A549 (cell line): ENCODE measurements around the gene CDK17.

Source experiments
- CTCF ChIP-seq: fragments of >200 bp; sonication (Bioruptor Twin); formaldehyde crosslinking; IDR thresholded peaks from 3 replicates; pipeline ENCODE4 v1.5.1; 2016
- ELK1 ChIP-seq: fragments of 150-350 bp; IDR thresholded peaks from 2 replicates; pipeline ENCODE4 v1.6.1; 2014; ENCODE audit warnings: low read depth, mild to moderate bottlenecking, low read length
- EP300 ChIP-seq, 2 experiments: fragments of >200 bp; sonication (Bioruptor Twin); formaldehyde crosslinking; IDR thresholded peaks; 2 replicates in 1 of 2; 3 replicates in 1 of 2; pipeline ENCODE4 v1.6.1; 2016 to 2017
- ESRRA ChIP-seq: fragments of 150-350 bp; IDR thresholded peaks from 2 replicates; pipeline ENCODE4 v1.6.1; 2014; ENCODE audit warnings: mild to moderate bottlenecking, low read length, borderline replicate concordance
- HMGXB4 ChIP-seq: fragments of 250-450 bp; sonication (Bioruptor Pico); IDR thresholded peaks from 2 replicates; pipeline ENCODE4 v1.5.0; 2021; ENCODE audit warnings: mild to moderate bottlenecking, moderate library complexity, borderline replicate concordance
- HOXB5 ChIP-seq: fragments of 250-450 bp; sonication (Bioruptor Pico); IDR thresholded peaks from 2 replicates; pipeline ENCODE4 v1.5.0; 2020; ENCODE audit warnings: mild to moderate bottlenecking, moderate library complexity
- NFE2L2 ChIP-seq: fragments of 150-350 bp; conservative IDR thresholded peaks from 2 replicates; pipeline ENCODE4 v1.6.1; 2014; ENCODE audit warnings: low read length
- PBX3 ChIP-seq: IDR thresholded peaks from 2 replicates; pipeline ENCODE4 v1.6.1; 2012
- POLR2A ChIP-seq: IDR thresholded peaks from 2 replicates; pipeline ENCODE4 v1.6.1; 2012; ENCODE audit warnings: mild to moderate bottlenecking, low read length
- RAD21 ChIP-seq, 2 experiments: fragments of >200 bp in 1 of 2; sonication (Bioruptor Twin) in 1 of 2; formaldehyde crosslinking in 1 of 2; IDR thresholded peaks in 1 of 2; conservative IDR thresholded peaks in 1 of 2; 2 replicates in 1 of 2; 3 replicates in 1 of 2; pipeline ENCODE4 v1.6.1; 2012 to 2018; ENCODE audit warnings: inconsistent platforms in 1 of 2
- RARB ChIP-seq: fragments of 250-450 bp; sonication (Bioruptor Pico); IDR thresholded peaks from 2 replicates; pipeline ENCODE4 v1.8.0; 2021; ENCODE audit warnings: mild to moderate bottlenecking, moderate library complexity
- REST ChIP-seq: fragments of 200-600 bp; sonication (generic); IDR thresholded peaks from 2 replicates; pipeline ENCODE4 v1.6.1; 2016; ENCODE audit warnings: antibody characterized with exemption, mild to moderate bottlenecking, moderate library complexity
- RNF2 ChIP-seq: fragments of 200-600 bp; sonication (generic); IDR thresholded peaks from 2 replicates; pipeline ENCODE4 v1.6.1; 2016; ENCODE audit warnings: low read depth, mild to moderate bottlenecking, antibody characterized with exemption, moderate library complexity, borderline replicate concordance
- TF ChIP-seq, protein P1 (sequence below): fragments of >200 bp; sonication (Bioruptor Twin); formaldehyde crosslinking; IDR thresholded peaks from 3 replicates; pipeline ENCODE4 v1.6.1; 2016

GRCh38 chr12:96366381-96366654, 33.9 kb downstream of the CDK17 start:
- TF ChIP-seq CTCF (no peak), RARB (CRISPR knock-in tag) (no peak), ELK1 (no peak), REST (no peak), RAD21 (conservative IDR thresholded peaks at IDR 0.05 in 1 of 2, IDR thresholded peaks at IDR 0.05 in 1 of 2) (no peak), HMGXB4 (CRISPR knock-in tag) (no peak), POLR2A (no peak), EP300 (IDR thresholded peaks at IDR 0.05) (no peak), RNF2 (no peak), HOXB5 (CRISPR knock-in tag) (no peak), PBX3 (no peak), ESRRA (no peak), NFE2L2 (no peak)
- TF ChIP-seq, protein P1, sequence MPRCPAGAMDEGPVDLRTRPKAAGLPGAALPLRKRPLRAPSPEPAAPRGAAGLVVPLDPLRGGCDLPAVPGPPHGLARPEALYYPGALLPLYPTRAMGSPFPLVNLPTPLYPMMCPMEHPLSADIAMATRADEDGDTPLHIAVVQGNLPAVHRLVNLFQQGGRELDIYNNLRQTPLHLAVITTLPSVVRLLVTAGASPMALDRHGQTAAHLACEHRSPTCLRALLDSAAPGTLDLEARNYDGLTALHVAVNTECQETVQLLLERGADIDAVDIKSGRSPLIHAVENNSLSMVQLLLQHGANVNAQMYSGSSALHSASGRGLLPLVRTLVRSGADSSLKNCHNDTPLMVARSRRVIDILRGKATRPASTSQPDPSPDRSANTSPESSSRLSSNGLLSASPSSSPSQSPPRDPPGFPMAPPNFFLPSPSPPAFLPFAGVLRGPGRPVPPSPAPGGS, result no peak
